ENCODE results near the gene OTUD3.
"Not testable (repeated sequence)": the region's sequence is repeated elsewhere in the genome, so short reads cannot be mapped to it uniquely, and the experiment has no call there.

DNA sequence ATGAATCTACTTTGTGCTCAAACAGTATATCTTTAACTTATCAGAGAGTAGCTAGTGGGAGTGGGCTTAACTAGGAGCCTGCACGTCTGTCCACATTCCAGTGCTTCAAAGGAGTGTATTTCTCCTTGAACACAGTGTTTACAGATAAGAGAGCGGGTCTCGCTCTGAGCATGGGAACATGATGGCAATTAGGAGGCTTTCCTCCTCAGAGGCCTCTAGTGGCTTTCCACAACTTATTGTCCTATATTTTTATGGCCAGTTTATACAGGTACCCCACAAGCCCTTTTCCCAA lies 44.9 kb downstream of the OTUD3 start:
- not testable (repeated sequence) for TF ChIP-seq POLR2AphosphoS5, POLR2A (IDR thresholded peaks at IDR 0.05)

Measured in suprapubic skin (tissue), 4 donors.